Keratinocyte (primary cell): ENCODE results near the gene ONECUT1. TPM values are rescaled to one million over a fixed set of nuclear protein-coding genes. Genes with fewer than 3 reads are reported as not detected.

Experiments
- DNase-seq: peaks from one replicate; pipeline ENCODE4 v3.0.0-alpha.2; 2011; ENCODE audit warnings: low read depth, missing footprints, low spot score
- FAIRE-seq: peaks from 2 replicates; lab custom pipeline; 2011; peaks lifted over from hg19 to GRCh38; lab: Jason Lieb, UNC
- H2AFZ ChIP-seq: 2 replicates; pipeline ENCODE4 v1.6.0; 2012; ENCODE audit warnings: low read length, control low read depth, inconsistent platforms; ENCODE audit not compliant: control insufficient read depth
- H3K27ac ChIP-seq: 2 replicates; pipeline ENCODE4 v1.5.1; 2011; ENCODE audit warnings: low read length; ENCODE audit not compliant: control insufficient read depth, insufficient read depth
- H3K27me3 ChIP-seq: 3 replicates; pipeline ENCODE4 v1.6.0; 2011; ENCODE audit warnings: low read length; ENCODE audit not compliant: control insufficient read depth, insufficient read depth; ENCODE audit errors: extremely low read depth
- H3K36me3 ChIP-seq, 2 experiments: 2 replicates in 1 of 2; 3 replicates in 1 of 2; pipeline ENCODE4 v1.5.1; 2011; ENCODE audit warnings: low read length in 2 of 2, mild to moderate bottlenecking in 1 of 2; ENCODE audit not compliant: control insufficient read depth in 2 of 2, insufficient read depth in 2 of 2; ENCODE audit errors: extremely low read depth in 1 of 2
- H3K4me1 ChIP-seq: 3 replicates; pipeline ENCODE4 v1.5.1; 2011; ENCODE audit warnings: low read length; ENCODE audit not compliant: control insufficient read depth, insufficient read depth; ENCODE audit errors: extremely low read depth
- H3K4me2 ChIP-seq: 3 replicates; pipeline ENCODE4 v1.6.0; 2011; ENCODE audit warnings: low read depth, low read length; ENCODE audit not compliant: control insufficient read depth, insufficient read depth; ENCODE audit errors: extremely low read depth
- H3K4me3 ChIP-seq, 3 experiments: fragments of 200-600 bp in 1 of 3; sonication (generic) in 1 of 3; 2 replicates in 2 of 3; 3 replicates in 1 of 3; pipeline ENCODE4 v1.5.1; 2011 to 2016; ENCODE audit warnings: low read length in 3 of 3, mild to moderate bottlenecking in 3 of 3, control low read depth in 2 of 3, inconsistent platforms in 1 of 3, low read depth in 1 of 3, mixed read lengths in 1 of 3, mixed run types in 1 of 3, moderate library complexity in 1 of 3; ENCODE audit not compliant: control insufficient read depth in 2 of 3, insufficient read depth in 2 of 3; ENCODE audit errors: extremely low read depth in 1 of 3
- H3K79me2 ChIP-seq: 2 replicates; pipeline ENCODE4 v1.6.0; 2012; ENCODE audit warnings: low read length; ENCODE audit not compliant: control insufficient read depth, insufficient read depth
- H3K9ac ChIP-seq: 3 replicates; pipeline ENCODE4 v1.6.0; 2011; ENCODE audit warnings: low read length; ENCODE audit not compliant: control insufficient read depth, insufficient read depth; ENCODE audit errors: extremely low read depth
- H3K9me1 ChIP-seq: 3 replicates; pipeline ENCODE4 v1.6.0; 2011; ENCODE audit warnings: low read length; ENCODE audit not compliant: control insufficient read depth, insufficient read depth; ENCODE audit errors: extremely low read depth
- H3K9me3 ChIP-seq: 2 replicates; pipeline ENCODE4 v1.5.1; 2012; ENCODE audit warnings: low read depth, low read length; ENCODE audit not compliant: control insufficient read depth
- H4K20me1 ChIP-seq: 3 replicates; pipeline ENCODE4 v1.6.0; 2011; ENCODE audit warnings: low read length; ENCODE audit not compliant: control insufficient read depth, insufficient read depth; ENCODE audit errors: extremely low read depth
- CTCF ChIP-seq, 3 experiments: IDR thresholded peaks in 1 of 3; conservative IDR thresholded peaks in 1 of 3; optimal IDR thresholded peaks in 1 of 3; 2 replicates in 2 of 3; 3 replicates in 1 of 3; pipeline versions ENCODE3 to v1.5.1; 2011; ENCODE audit warnings: low read length in 3 of 3, mild to moderate bottlenecking in 3 of 3, moderate library complexity in 2 of 3, control low read depth in 1 of 3, inconsistent platforms in 1 of 3; ENCODE audit not compliant: insufficient read depth in 2 of 3; ENCODE audit errors: extremely low read depth in 1 of 3
- EZH2 ChIP-seq: IDR thresholded peaks from one replicate; pipeline ENCODE4 v1.6.1; 2012; ENCODE audit warnings: inconsistent platforms, mild to moderate bottlenecking, low read length, moderate library complexity
- dilution Hi-C: fragments of 300-500 bp; cut with MboI; formaldehyde crosslinking; loops from one replicate; pipeline ENCODE4 v1.7.0; 2020; ENCODE audit warnings: low sequenced_read_pairs; ENCODE audit not compliant: extremely low pct_ligation_motif_present
- polyA plus RNA-seq, 5 experiments: library from polyadenylated mRNA; depleted of rRNA in 3 of 5; stranded (reverse) in 3 of 5; stranded (forward) in 1 of 5; unstranded in 1 of 5; fragments of >200 nt; gene quantifications; 1 replicate in 1 of 5; 2 replicates in 3 of 5; 3 replicates in 1 of 5; pipeline versions ENCODE4 v1.2.1 to v1.2.3, GENCODE V29; 2011 to 2012; ENCODE audit warnings: missing spikeins in 2 of 5, low read depth in 1 of 5, low replicate concordance in 1 of 5

The ONECUT1 gene
- polyA plus RNA-seq, 1 donor (not counting 4 experiments of a cell fraction or from before 2014, with no cell fraction given): not detected

GRCh38 chr15:52808996-52809395 lies 18.9 kb upstream of the ONECUT1 start:
- Histone ChIP-seq H3K9me1 (no peaks in the 10 kb centered on the region), H3K79me2 (no peaks in the 10 kb centered on the region), H3K4me3 (no peak overlapping the region), H4K20me1 (no peaks in the 10 kb centered on the region), H3K4me2 (no peak overlapping the region), H3K9ac (no peak overlapping the region), H2AFZ (no peak overlapping the region), H3K4me1 (peaks cover 3% of the 10 kb centered on the region), H3K9me3 (no peaks in the 10 kb centered on the region), H3K27me3 (peaks cover 48% of the 10 kb centered on the region), H3K36me3 (no peaks in the 10 kb centered on the region), H3K27ac (no peak overlapping the region)
- dilution Hi-C loops: no loop called here
- DNase-seq (no peak), FAIRE-seq (no peak)
- TF ChIP-seq CTCF (optimal IDR thresholded peaks at IDR 0.05 in 1 of 3, IDR thresholded peaks at IDR 0.05 in 1 of 3, conservative IDR thresholded peaks at IDR 0.05 in 1 of 3; ENCODE audit: extremely low read depth in 1 of 3, insufficient read depth in 2 of 3, low read length in 3 of 3) (no peak), EZH2 (no peak)

GRCh38 chr15:52808441-52808840 lies 18.3 kb upstream of the ONECUT1 start:
- peaks cover 3% of the 10 kb centered on the region for H3K4me1 ChIP-seq
- no peak overlapping the region for H3K4me3 ChIP-seq
- H3K79me2 ChIP-seq: no peaks in the 10 kb centered on the region
- no peaks in the 10 kb centered on the region for H3K9me1 ChIP-seq
- no peak overlapping the region for H2AFZ ChIP-seq
- H3K27me3 ChIP-seq: peaks cover 53% of the 10 kb centered on the region
- dilution Hi-C loops: no loop called here
- no peak for TF ChIP-seq CTCF (optimal IDR thresholded peaks at IDR 0.05 in 1 of 3, IDR thresholded peaks at IDR 0.05 in 1 of 3, conservative IDR thresholded peaks at IDR 0.05 in 1 of 3; ENCODE audit: extremely low read depth in 1 of 3, insufficient read depth in 2 of 3, low read length in 3 of 3)
- no peak for TF ChIP-seq EZH2
- no peak for FAIRE-seq
- DNase-seq: no peak
- H3K9me3 ChIP-seq: no peaks in the 10 kb centered on the region
- no peaks in the 10 kb centered on the region for H4K20me1 ChIP-seq
- H3K4me2 ChIP-seq: no peak overlapping the region
- no peak overlapping the region for H3K27ac ChIP-seq
- no peaks in the 10 kb centered on the region for H3K36me3 ChIP-seq
- H3K9ac ChIP-seq: no peak overlapping the region
